Measurements from ENCODE around the gene DGAT2.
A peak's percentile ranks its signal among the peaks of the same experiment; 100 is the strongest.
"Not testable (repeated sequence)": the region's sequence is repeated elsewhere in the genome, so short reads cannot be mapped to it uniquely, and the experiment has no call there.

DGAT2 gene, protein sequence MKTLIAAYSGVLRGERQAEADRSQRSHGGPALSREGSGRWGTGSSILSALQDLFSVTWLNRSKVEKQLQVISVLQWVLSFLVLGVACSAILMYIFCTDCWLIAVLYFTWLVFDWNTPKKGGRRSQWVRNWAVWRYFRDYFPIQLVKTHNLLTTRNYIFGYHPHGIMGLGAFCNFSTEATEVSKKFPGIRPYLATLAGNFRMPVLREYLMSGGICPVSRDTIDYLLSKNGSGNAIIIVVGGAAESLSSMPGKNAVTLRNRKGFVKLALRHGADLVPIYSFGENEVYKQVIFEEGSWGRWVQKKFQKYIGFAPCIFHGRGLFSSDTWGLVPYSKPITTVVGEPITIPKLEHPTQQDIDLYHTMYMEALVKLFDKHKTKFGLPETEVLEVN

DNA sequence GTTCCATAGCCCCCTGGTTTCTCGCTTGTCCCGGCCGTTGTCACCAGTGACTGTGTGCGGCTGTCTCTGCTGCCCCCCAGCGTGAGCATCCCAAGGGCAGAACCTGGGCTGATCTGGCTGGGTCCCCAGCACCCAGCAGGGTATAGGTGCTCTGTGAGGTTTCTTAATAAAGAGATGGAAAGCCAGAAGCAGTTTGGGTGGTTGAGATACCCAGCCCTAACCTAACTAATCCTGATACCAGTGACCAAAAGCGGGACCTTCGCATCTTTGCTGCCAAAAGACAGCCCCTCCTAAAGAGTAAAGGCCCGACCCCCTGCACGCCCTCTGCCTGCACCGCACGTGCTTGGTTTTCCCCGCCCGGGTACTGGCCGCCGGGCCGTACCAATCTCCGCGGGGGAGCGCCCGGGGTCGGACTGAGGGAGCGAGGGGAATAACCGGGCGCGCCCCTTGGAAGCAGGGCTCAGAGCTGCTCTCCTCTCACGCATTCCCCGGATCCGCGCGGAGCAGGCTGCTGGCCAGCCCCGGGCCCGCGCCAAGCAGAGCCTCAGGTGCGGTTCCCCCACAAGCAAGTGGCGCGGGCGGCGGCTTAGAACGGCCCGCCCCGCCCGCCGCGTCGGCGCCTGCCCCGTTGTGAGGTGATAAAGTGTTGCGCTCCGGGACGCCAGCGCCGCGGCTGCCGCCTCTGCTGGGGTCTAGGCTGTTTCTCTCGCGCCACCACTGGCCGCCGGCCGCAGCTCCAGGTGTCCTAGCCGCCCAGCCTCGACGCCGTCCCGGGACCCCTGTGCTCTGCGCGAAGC lies at the start of gene DGAT2:
Gene DGAT2 (plus strand): TSS at position 667 of the 797 bp plus-strand sequence. CDS start 214 bp downstream, outside the sequence.
- peak; percentile 60 for DNase-seq (ENCODE audit: low read depth)

DNA sequence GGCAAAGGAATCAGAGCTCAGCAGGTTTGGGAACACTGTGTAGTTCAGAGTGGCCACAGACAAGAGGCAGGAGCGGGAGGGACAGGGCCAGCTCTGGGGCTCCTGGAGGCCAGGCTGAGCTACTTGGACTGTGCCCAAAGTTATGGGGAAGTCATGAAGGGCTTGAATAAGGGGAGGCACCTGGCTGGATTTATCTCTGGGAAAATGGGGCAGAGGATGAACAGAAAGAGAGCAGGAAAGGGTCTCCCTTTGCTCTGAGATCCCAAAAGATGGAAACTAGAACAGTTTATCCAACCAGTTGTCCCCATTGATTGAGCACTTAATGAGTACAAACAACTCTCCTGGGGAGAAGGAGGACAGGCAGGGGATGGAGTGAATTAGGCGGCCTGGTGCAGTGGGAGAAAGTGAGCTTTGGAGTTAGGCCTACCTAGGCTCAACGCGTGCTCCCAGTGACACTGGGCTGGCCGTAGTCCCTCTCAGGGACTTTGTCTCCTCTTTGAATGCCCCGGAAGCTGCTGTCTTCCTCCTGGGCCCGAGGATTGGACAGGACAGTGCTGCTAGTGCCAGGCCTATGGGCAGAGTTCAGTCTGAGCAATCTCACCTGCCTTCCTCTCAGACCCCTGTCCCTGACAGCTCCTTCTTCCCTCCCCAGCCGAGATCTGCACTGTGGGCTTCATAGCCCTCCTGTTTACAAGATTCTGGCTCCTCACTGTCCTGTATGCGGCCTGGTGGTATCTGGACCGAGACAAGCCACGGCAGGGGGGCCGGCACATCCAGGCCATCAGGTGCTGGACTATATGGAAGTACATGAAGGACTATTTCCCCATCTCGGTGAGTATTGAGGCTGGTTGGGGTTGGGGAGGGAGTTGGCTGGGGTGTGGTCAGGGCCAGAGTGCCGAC lies 49.0 kb upstream of the DGAT2 start:
- DNase-seq (ENCODE audit: low read depth) = no peak

DNA sequence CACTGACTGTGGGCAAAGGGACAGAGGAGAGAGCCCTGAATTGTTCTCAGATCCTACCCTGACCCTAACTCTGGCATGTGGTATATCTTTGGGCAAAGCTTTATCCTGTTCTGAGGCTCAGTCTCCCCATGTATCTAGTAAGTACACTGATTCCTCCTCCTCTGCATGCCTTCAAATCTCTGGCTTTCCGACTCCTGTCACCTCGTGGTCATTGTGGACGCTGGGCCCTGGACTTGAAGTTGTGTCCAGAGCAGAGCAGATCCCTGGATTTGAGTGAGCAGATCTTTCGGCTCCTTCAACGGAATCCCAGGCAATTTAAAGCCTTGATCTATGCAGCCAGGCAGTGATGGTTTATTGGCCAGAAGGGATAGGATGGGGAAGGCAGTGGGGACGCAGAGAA lies 47.9 kb upstream of the DGAT2 start:
- no peak for DNase-seq (ENCODE audit: low read depth)

DNA sequence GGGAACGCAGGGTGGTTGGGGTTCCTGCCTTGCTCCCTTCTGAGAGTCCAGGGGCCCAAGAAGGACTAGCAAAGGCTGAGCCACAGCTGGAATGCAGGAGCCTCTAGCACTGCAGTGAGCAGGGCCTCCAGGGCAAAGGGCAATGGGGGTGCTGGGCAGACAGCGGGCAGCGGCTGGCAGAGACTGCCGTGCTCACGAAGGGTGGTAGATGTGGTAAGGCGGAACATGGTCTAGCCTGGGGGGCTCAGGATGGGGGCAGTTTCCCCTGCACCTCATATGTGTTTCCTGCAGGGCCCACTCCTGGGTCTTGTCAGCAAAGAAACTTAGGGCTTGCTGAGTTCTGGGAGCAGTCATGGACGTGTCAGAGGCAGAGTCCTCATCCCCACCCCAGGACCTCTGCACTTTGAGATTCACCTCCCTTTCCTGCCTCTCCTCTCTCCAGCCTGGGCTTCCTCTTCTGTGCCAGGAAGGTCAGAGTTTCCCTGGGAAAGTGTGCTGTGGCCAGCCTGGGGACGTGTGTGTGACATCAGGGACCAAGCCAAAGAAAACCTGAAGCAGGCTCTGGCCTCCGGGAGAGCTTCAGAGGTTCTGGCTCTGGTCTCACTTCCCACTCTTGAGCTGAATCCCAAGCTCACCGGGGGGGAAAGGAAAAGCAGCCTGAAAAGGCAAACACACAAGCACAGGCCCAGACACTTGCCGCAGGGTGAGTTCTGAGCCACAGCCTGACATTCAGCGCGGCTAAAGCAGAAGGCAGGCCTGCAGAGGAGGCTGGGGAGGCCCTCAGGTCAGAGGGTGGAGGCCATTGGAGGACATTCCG lies 46.5 kb upstream of the DGAT2 start:
- no peak for DNase-seq (ENCODE audit: low read depth)

DNA sequence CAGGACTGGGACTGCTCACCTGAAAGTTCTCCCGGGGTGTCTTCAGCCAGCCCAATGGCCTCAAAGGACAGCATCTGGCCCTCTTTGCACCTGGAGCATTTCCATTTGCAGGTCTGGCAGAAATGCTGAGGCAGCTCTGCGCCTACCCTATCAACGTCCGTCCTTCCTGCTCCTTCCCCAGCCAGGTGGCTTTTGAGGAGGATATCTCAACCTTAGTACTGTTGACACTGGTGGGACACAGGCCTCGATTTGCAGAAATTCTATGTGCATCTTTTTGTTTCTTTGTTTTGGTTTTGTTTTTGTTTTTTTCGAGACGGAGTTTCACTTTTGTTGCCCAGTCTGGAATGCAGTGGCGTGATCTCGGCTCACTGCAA lies 45.9 kb upstream of the DGAT2 start:
- DNase-seq (ENCODE audit: low read depth) = no peak

DNA sequence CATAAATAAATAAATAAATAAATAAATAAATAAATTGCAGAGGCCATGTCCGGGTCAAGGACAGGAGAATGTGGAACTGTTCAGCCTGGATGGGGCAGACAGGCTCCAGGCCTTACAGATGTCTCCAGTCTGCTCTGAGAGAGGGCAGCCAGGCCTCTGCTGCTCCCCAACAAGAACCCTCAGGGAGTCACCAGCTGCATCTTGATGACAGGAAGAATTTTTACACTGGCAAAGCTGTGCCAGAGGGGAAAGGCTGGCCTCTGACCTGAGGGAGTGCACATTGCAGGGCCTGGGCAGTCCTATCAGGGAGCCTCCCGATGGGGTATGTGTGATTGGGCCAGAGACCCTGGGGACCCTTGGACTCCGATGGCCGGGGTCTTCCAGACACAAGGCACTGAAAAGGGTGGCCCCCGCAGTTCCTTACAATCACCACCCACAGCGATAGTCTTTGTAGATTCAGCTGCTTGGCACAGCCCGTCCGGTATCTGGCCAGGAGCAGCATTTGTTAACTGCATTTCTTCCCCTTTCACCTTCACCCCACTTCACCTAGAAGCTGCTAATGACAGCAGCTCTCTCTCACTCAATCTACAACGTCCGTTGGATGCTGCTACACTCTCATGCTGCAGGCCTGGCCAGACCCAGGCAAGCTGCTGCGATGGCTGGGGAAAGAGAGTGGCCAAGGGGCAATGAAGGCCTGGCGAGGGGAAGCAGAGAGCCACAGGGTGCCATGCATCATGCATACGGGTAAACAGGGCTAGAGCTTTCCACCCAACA lies 42.8 kb upstream of the DGAT2 start:
- DNase-seq (ENCODE audit: low read depth) = no peak

DNA sequence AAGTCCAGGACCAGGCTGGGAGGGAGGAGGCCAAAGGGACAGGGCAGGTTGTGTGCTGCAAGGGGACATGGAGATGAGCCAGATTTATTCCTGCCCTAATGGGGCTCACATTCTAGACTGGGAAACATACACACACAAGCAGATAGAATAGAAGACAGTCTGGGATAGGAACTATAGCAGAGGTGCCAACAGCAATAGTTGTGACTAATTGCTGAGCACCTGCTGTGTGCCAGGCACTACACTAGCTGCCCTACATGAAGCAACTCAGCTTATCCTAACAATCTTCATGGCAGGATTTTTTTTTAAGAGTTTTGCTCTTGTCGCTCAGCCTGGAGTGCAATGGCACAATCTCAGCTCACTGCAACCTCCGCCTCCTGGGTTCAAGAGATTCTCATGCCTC lies 39.6 kb upstream of the DGAT2 start:
- no peak for DNase-seq (ENCODE audit: low read depth)

DNA sequence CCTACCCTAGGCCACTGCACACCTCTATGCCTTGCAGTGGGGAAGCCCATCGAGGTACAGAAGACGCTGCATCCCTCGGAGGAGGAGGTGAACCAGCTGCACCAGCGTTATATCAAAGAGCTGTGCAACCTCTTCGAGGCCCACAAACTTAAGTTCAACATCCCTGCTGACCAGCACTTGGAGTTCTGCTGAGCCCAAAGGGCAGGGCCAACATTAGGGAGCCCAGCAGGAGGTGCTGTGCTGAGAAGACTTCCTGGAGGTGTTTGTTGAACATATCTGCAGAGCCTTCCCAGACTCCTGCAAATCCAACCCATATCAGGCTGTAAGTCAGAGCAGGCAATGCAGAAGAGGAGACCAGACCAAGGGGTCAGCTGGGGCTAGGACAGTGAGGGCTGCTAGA lies 37.5 kb upstream of the DGAT2 start:
- DNase-seq (ENCODE audit: low read depth) = no peak

DNA sequence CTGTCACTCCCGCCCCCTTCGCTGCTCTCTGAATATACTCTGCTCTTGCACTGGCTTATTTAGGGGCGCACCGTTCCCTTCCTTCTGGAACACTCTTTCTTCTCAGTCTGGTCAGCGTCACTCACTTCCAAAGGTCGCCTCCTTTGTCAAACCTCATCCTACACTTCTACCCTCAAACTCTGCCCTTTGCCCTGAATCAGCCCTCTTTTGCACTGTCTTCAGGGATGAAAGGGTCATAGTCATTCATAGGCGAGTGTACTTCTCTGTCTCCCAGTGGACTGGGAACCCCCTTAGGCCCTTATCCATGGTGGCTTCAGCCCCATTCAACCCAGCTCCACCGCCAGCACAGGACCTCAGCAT lies 35.5 kb upstream of the DGAT2 start:
- DNase-seq (ENCODE audit: low read depth) = no peak

DNA sequence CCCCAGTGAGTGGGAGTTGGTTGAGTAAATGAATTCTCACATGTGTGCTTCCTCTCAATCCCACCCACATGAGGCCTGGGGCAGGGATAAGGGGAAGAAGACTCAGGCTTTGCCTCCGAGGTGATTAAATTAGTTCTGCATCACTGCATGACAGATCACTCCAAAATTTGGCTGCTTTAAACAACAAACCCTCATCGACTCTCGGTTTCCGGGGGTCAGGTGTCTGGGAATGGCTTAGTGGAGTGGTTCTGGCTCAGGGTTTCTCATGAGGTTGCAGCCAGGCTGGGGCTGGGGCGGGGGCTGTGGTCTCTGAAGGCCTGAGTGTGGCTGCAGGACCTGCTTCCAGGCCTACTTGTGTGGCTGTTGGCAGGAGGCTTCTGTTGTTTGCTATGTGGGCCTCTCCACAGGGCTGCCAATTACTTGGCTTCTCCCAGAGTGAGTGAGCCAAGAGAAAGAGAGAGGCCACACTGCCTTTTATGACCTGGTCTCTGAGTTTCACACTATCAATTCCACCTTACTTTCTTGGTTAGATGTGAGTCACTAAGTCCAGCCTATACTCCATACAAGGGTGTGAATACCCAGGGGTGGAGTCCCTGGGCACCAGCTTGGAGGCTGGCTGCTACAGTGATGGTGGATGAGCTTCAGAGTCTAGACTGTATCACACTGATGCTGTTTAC lies 35.0 kb upstream of the DGAT2 start:
- DNase-seq (ENCODE audit: low read depth) = no peak

DNA sequence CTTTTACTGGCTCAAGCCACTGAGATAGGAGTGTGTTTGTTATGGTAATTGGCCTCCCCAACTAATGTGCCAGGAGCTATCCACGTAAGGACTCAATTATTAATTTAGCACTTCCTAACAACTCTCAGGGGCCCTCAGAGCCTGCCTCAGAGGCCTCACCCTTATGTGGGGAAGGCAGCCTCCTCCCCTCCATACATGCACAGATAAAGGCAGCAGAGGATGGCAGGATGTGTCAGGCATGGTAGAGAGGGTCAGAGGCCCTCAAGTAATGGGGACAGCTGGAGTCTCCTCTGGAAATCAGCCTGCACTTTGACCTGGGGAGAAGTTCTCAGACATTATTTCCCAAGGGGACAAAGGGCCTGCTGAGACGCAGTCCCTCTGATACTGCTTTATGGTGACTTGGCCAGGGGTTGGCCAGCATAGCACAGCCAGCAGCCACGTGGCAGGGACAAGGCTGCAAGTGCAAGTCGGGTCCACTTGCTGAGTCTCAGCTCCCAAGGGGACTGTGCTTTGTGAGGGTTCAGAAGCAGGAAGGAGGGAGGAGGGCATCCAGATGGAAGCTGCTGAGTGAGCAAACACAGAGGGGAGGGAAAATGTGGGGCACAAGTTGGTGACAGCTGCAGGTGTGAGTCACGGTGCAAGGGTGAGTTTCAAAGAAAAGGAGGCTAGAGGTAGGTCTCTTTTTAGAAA lies 33.9 kb upstream of the DGAT2 start:
- no peak for DNase-seq (ENCODE audit: low read depth)

DNA sequence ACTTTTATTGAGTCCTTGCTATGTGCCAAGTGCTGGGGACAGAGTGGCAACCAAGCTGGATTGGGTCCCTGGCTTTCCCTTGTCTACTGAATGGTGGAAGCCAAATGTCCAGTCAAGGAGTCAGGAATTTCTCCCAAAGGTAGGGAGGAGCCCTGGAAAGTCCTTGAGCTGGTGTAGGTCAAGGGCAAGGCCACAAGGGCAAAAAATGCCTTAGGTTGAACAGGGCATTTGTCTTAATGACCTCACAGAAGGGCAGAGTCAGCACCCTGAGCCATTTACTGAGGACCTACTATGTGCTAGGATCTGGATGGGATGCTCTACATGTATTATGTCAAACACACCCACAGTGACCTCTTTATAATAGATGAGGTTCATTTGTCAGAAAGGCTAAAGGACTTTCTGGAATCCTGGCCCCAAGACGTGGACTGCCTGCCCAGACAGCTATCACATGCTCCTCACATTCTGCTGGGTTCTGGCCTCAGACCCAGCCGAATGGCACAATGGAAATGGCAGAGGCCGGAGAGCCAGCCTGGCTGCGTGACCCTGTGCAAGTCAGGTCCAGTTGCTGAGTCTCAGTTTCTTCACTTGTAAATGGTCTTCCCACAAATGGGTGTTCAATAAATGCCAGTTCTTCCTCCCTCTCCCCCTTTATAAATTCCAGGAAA lies 33.3 kb upstream of the DGAT2 start:
- DNase-seq (ENCODE audit: low read depth) = no peak

DNA sequence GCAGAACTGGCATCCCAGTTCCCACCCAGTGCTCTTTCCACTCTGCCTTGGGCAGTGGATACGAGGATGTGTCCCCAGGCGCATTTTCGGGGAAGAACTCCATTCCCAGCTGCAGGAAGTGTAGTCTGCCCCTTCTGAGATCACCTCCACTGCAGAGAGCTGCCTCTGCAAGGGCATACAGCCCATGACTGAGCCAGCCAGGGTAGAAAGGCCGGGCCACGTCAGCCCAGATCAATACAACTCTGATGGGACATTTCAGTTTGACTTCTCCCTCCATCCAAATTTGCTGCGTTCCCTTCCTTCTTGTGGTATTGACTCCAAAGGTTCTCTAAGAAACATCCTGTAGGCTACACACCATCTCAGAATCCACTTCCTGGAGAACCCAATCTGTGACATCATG lies 31.3 kb upstream of the DGAT2 start:
- DNase-seq (ENCODE audit: low read depth) = no peak

DNA sequence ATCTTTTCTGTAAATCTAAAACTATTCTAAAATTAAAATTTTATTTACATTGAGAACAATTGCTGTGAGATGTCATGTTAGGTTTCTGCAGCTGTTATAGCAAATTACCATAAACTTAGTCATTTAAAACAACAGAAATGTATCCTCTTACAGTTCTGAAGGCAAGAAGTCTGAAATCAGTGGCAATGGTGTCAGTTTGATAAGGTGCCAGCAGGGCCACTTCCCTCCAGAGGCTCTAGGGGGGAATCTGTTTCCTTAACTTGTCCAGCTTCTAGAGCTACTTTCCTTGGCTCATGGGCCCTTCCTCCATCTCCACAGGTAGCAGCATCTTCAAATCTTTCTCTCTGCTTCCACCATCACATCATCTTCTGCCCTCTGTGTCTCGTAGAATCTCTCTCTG lies 27.9 kb upstream of the DGAT2 start:
- no peak for DNase-seq (ENCODE audit: low read depth)

DNA sequence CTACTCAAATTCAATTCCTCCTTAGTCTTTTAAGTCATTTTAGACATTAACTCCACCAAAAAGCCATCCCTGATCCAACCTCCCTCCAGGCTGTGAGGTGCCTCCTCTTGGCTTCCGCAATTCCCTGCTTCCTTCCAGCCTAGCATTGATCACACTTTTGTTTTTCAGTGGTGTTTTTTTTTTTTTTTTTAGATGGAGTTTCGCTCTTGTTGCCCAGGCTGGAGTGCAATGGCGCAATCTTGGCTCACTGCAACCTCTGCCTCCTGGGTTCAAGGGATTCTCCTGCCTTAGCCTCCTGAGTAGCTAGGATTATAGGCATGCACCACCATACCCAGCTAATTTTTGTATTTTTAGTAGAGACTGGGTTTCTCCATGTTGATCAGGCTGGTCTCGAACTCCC lies 25.4 kb upstream of the DGAT2 start:
- DNase-seq (ENCODE audit: low read depth) = not testable (repeated sequence)

DNA sequence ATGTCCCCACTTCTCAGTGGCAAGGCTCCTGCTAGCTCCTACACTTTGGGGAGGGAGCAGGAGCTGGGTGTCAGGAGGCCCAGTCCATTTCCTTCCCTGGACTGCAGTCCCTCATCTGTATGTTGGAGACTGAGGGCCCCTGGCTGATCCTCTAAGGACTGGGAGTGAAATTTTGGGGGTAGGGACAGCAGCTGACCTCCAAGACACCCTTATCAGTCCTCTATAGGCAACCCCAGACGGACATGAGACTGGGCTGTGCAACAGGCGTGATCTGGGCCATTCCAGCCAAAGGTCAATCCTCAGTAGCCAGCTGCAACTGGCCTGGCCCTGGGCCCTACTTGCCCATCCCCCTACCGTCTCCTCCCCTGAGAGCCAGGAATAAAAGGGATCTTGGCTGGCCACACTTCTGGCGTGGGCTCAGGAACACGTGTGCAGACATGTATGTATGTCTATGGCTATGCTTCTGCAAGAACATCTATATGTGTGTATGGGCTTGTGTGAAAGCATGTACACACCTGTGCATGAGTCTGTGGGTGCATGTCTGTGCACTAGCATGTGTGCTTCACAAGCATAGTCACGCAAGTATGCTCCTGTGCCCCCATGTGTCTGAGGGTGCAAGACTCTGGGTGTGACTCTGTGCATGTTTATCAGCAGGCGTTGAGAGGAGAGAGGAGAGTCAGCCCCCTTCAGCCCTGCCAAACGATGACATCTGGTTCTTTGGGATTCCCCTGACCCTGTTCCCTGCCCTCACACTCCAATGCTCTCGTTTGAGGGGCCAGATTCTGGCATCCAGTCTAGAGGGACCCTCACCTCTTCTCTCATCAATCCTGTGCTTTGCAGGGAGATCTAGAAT lies 24.6 kb upstream of the DGAT2 start:
- DNase-seq (ENCODE audit: low read depth) = no peak

DNA sequence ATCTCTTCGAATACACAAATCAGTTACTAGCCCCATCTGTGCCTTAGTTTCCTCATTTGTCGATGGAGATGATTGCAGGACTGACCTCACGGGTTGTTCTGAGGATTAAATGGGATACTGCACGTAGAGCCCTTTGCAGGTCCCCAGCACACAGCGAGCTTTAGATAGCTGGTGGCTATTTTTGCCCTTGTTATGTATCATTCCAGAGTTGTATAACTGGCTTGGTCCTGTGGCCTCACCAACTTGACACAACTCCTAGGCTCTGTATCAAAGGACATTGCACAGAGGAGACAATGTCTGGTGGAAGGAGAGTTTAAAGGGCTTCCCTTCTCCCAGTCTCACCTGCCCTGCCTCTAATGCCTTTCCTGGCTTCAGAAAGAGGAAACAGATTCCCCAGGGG lies 22.8 kb upstream of the DGAT2 start:
- no peak for DNase-seq (ENCODE audit: low read depth)

DNA sequence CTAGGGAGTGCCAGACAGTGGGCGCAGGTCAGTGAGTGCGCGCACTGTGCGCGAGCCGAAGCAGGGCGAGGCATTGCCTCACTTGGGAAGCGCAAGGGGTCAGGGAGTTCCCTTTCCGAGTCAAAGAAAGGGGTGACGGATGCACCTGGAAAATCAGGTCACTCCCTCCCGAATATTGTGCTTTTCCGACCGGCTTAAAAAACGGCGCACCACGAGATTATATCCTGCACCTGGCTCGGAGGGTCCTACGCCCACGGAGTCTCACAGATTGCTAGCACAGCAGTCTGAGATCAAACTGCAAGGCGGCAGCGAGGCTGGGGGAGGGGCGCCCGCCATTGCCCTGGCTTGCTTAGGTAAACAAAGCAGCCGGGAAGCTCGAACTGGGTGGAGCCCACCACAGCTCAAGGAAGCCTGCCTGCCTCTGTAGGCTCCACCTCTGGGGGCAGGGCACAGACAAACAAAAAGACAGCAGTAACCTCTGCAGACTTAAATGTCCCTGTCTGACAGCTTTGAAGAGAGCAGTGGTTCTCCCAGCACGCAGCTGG lies 19.8 kb upstream of the DGAT2 start:
- not testable (repeated sequence) for DNase-seq (ENCODE audit: low read depth)

All from stimulated activated CD8-positive, alpha-beta memory T cell treated with anti-CD3 and anti-CD28 coated beads, Interleukin-12 subunit alpha, Interleukin-12 subunit beta, amount 100 ng/mL, for 4 hours (primary cell).